ENCODE measurements around the gene PLCB2.

Gene PLCB2

DNA sequence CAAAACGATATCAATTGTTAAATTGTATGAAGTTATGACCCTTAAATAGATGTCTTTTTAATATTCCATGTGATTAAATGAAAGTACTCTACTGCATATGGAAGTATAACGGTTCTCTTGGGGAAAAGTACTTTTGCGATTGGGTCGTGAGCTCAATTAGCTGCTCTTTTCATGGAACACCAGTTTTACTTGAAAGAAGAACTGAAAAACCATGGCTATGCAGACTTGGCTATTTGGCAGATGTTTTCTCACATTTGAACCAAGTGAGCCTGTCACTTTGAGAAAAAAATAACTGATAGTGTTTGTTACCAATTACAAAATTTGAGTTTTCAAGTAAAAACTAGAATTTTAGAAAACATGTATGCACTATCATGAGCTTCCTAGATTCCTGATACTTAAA lies 9.8 kb upstream of the PLCB2 start:
- no peak for DNase-seq (ENCODE audit: low read depth in 2 of 2)
- no peak for TF ChIP-seq CTCF (IDR thresholded peaks at IDR 0.05; ENCODE audit: low read depth, low read length)
- H3K4me3 ChIP-seq (replicated peaks in 1 of 2; ENCODE audit: low read depth in 2 of 2, low read length in 2 of 2) = no peak overlapping the region

DNA sequence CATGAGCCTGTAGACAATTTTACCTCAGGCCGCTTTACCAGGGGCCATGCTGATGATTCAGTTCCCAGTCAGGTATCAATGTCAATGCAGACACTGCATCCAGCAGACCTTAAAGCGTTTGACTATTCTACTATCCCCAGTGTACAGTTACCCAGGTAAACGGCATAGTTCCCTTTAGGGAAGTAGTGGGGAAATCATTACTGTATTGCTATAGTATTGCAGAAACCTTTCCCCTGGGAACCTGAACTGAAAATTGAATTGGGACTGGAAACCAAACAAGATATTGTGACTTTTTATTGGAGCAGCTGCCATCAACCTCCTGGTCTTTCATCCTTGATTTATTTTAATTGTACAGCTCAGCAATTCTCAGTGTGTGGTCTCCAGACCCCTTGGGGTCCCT lies 9.2 kb upstream of the PLCB2 start:
- no peak for DNase-seq (ENCODE audit: low read depth in 2 of 2)
- H3K4me3 ChIP-seq (replicated peaks in 1 of 2; ENCODE audit: low read depth in 2 of 2, low read length in 2 of 2) = no peak overlapping the region
- no peak for TF ChIP-seq CTCF (IDR thresholded peaks at IDR 0.05; ENCODE audit: low read depth, low read length)

DNA sequence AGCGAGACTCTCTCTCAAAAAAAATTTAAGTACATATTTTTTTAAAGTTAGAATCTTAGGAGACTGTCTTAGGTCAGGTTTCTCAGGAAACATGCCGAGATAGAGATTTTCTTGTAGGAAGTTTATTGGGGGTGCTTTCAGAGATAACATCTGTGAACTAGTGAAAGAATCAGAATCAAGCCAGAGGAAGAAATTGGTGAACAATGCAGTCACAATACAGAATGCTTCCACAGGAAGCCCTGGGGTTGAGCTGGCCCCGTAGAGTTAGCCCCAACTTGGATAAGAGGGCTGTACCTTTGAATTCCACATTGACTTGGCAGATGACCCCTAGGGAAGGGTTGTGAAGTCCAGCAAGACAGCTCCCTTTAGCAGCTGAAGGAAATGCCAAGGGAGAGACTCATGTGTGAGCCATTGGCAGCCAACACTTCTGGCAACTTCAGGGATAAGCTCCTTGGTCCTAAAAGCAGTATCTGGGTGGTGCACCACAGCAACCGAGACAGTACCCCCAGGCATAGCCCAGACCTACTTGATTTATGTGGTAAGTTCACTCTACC lies 7.1 kb upstream of the PLCB2 start:
- DNase-seq (ENCODE audit: low read depth in 2 of 2) = peak; percentile 76 to 77
- no peak overlapping the region for H3K4me3 ChIP-seq (replicated peaks in 1 of 2; ENCODE audit: low read depth in 2 of 2, low read length in 2 of 2)
- TF ChIP-seq CTCF (IDR thresholded peaks at IDR 0.05; ENCODE audit: low read depth, low read length) = no peak

DNA sequence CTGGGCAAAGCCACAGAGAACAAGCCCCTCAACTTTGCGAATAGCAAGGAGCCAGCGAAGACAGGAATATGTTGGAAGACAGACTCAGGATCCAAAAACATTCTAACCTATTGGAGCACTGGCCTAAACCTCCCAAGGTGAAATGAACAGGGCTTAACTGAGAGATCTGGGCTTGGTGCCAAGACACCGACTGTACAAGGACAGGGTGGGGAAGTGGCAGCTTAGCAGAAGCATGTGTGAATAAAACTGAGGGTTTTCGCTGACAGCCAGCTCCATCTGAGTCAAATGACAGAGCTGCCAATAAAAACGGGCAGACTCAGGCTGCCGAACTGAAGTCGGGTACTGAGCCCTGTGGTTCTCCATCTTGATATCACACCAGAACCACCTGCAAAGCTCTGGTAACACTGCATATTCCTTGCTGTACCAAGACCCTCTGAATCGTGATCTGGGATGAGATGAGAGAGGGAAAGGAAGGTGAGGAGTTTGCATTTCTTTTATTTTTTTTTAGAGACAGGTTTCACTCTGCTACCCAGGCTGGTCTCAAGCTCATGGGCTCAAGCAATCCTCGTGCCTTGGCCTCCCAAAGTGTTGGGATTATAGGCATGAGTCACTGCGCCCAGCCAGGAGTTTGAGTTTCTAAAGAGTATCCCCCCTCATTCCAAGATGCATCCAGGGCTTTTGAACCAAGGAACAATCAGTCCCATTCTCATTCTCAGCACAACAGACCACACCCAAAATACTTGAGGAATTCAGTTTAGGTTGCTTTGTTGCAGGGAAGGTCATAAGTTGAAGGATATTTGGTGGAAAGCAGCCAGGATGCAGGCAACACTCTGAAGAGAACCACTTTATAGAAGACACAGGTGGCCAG lies 6.0 kb upstream of the PLCB2 start:
- no peak for DNase-seq (ENCODE audit: low read depth in 2 of 2)
- TF ChIP-seq CTCF (IDR thresholded peaks at IDR 0.05; ENCODE audit: low read depth, low read length) = no peak
- H3K4me3 ChIP-seq (replicated peaks in 1 of 2; ENCODE audit: low read depth in 2 of 2, low read length in 2 of 2) = no peak overlapping the region

GRCh38 chr15:40312370-40313158 lies 4.8 kb upstream of the PLCB2 start:
- no peak for TF ChIP-seq CTCF (IDR thresholded peaks at IDR 0.05; ENCODE audit: low read depth, low read length)
- H3K4me3 ChIP-seq (replicated peaks in 1 of 2; ENCODE audit: low read depth in 2 of 2, low read length in 2 of 2) = no peak overlapping the region
- DNase-seq (ENCODE audit: low read depth in 2 of 2) = no peak

DNA sequence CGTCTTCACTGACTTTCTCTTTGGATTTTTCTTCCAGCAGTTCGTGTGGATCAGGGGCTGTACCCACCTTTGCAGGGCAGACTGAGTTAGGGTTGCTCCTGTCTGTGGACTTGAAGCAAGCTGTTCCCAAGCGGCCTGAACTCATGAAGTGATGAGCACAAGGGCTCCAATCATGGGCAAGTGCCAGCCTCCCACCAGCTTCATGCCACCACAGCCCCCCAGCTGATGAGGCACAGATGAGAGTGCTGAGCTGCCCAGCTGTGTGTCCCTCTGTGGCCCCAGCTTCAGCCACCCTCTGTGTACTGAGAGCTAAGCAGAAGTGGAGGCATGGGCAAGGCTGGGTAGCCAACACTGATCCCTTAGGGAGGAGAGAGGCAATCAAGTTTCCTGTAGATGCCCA lies 3.3 kb upstream of the PLCB2 start:
- no peak for DNase-seq (ENCODE audit: low read depth in 2 of 2)
- TF ChIP-seq CTCF (IDR thresholded peaks at IDR 0.05; ENCODE audit: low read depth, low read length) = no peak
- H3K4me3 ChIP-seq (replicated peaks in 1 of 2; ENCODE audit: low read depth in 2 of 2, low read length in 2 of 2) = no peak overlapping the region

Measured in cardiac fibroblast (primary cell).